ENCODE measurements around the gene PPHLN1.
"Not testable (repeated sequence)": the region's sequence is repeated elsewhere in the genome, so short reads cannot be mapped to it uniquely, and the experiment has no call there.

Gene PPHLN1

GRCh38 chr12:42362647-42363260 is 36.8 kb downstream of the PPHLN1 start:
- in situ Hi-C loops (cut with MboI; ENCODE audit: low sequenced_read_pairs), result no loop called here

- in situ Hi-C loops (cut with MboI; ENCODE audit: low sequenced_read_pairs), result no loop called here
These were observed 38.7 kb downstream of the PPHLN1 start for GRCh38 chr12:42364692-42365091.

DNA sequence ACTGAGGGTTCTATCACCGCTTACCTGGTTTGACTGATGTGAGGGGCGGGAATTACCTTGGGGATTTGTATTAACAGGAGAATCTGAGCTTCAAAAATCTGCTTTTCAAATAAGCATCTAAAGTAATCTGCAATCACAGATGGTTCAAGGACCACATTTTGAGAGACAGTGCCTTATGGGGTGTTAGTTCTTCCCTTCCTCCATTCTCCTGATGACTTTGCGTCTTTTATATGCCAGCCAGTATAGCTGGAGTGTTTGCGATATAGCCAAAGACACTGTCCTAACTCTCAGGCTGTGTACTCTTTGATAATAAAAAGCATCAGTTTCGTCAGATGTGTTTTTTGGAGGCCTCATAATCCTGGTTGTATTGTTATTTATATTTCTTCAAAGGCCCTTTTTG is 39.5 kb downstream of the PPHLN1 start:
- in situ Hi-C loops (cut with MboI; ENCODE audit: low sequenced_read_pairs), result no loop called here

GRCh38 chr12:42370013-42370412 is 44.0 kb downstream of the PPHLN1 start:
- in situ Hi-C loops (cut with MboI; ENCODE audit: low sequenced_read_pairs), result no loop called here

DNA sequence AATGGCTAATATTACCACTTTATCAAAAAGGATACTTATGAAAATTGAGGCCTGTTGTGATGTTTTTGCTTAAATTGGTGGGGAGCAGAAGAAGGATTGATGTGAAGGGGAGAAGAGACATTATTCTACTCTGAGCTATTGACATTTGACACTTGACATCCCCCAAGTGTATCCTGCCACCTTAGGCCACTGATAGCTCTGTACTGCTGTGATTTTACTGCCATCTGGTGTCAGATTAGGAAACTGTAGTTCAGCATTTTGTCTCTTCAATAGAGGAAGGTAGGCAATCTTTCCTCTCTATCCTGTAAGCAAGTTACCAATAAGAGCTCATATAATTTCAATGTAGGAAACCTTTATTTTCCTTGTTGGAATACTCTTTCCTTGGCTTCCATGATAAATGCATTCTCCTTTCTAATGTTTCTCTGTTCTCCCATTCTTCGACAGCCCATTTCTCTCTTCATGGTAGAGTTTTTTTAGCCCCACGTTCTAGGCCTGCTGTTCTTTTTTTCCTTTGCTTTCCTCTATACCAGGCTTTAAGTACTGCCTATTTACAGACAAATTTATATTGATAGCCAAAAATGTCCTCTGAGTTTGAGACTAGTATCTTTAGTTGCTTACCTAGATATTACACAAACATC is 46.3 kb downstream of the PPHLN1 start:
- in situ Hi-C loops (cut with MboI; ENCODE audit: low sequenced_read_pairs), result no loop called here

GRCh38 chr12:42373669-42374068 is 47.7 kb downstream of the PPHLN1 start:
- in situ Hi-C loops (cut with MboI; ENCODE audit: low sequenced_read_pairs), result no loop called here

- in situ Hi-C loops (cut with MboI; ENCODE audit: low sequenced_read_pairs), result no loop called here
These were observed 54.8 kb downstream of the PPHLN1 start for GRCh38 chr12:42380733-42381132.

GRCh38 chr12:42382013-42382696 is 56.2 kb downstream of the PPHLN1 start:
- in situ Hi-C loops (cut with MboI; ENCODE audit: low sequenced_read_pairs), result no loop called here

DNA sequence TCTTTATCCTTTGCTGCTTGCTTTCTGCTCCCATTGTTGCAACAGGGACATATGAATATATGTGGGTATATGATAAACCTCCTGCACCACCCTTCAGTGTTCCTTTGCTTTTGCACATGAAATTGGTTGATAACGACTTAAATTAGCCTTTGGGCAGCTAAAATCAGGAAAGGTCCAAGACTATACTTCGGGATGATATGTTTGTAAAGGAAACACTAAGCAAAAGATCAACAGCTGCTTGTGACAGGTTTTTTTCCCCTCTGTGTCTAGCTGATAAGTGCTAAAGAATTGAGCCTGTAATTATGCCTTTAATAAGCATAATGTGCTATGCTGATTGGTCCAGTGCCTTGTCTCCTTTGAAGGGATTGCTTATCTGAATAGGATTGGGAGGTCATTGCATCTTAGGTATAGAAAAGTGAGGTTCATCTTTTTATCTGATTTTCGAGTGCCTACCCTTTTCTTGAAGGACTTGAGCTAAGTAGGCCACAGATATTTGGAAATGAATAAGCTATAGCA is 59.4 kb downstream of the PPHLN1 start:
- in situ Hi-C loops (cut with MboI; ENCODE audit: low sequenced_read_pairs), result no loop called here

- in situ Hi-C loops (cut with MboI; ENCODE audit: low sequenced_read_pairs), result no loop called here
These were observed 60.3 kb downstream of the PPHLN1 start for GRCh38 chr12:42386308-42386707.

DNA sequence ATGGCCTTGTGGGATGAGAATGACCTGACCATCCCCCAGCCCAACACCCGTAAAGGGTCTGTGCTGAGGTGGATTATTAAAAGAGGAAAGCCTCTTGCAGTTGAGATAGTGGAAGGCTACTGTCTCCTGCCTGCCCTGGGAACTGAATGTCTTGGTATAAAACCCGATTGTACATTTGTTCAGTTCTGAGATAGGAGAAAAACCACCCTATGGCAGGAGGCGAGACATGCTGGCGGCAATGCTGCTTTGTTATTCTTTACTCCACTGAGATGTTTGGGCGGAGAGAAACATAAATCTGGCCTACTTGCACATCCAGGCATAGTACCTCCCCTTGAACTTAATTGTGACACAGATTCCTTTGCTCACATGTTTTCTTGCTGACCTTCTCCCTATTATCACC is 62.1 kb downstream of the PPHLN1 start:
- in situ Hi-C loops (cut with MboI; ENCODE audit: low sequenced_read_pairs), result not testable (repeated sequence)

GRCh38 chr12:42394429-42394828 is 68.5 kb downstream of the PPHLN1 start:
- in situ Hi-C loops (cut with MboI; ENCODE audit: low sequenced_read_pairs), result no loop called here

DNA sequence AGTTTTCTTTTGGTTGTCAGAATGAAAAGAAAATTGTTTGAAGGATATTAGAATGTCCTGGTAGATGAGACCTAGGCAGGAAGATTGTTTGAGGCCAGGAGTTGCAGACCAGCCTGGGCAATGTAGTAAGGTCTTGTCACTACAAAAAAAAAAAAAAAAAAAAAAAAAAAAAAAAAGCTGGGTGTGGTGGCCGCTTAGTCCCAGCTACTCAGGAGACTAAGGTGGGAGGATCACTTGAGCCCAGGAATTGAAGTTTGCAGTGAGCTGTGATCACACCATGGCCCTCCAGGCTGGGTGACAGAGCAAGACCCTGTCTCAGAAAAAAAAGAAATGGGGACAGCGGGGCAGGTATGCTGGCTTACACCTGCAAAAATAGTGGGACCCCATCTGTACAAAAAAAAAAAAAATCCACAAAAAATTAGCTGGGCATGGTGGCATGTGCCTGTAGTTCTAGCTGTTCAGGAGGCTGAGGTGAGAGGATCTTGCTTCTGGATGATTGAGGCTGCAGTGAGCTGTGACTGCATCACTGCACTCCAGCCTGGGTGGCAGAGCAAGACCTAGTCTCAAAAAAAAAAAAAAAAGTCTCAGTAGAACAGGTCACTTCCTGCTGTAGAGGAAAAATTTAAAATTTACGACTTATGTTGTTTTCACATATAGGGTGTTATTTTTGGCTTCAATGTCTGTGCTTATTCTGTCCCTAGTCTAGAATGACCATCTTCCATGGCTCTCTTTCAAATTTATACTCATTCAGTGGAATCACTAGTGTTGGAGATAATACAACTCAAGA is 70.7 kb downstream of the PPHLN1 start:
- in situ Hi-C loops (cut with MboI; ENCODE audit: low sequenced_read_pairs), result no loop called here

- in situ Hi-C loops (cut with MboI; ENCODE audit: low sequenced_read_pairs), result no loop called here
These were observed 76.9 kb downstream of the PPHLN1 start for GRCh38 chr12:42402821-42403411.

DNA sequence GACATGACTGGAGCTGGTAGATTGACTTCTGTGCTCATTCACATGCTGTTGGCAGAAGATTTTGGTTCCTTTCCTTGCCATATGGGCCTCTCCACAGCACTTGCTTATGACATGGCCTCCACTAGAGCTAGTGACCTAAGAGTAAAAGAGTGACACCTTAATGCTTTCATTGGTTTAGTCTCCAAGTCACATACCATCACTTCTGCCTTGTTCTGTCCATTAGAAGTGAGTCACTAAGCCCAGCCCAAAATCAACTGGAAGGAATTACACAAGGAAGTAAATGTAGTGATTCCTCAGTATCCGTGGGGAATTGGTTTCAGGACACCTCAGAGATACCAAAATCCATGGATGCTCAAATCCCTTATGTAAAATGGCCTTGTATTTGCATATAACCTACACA is 81.3 kb downstream of the PPHLN1 start:
- in situ Hi-C loops (cut with MboI; ENCODE audit: low sequenced_read_pairs), result no loop called here

DNA sequence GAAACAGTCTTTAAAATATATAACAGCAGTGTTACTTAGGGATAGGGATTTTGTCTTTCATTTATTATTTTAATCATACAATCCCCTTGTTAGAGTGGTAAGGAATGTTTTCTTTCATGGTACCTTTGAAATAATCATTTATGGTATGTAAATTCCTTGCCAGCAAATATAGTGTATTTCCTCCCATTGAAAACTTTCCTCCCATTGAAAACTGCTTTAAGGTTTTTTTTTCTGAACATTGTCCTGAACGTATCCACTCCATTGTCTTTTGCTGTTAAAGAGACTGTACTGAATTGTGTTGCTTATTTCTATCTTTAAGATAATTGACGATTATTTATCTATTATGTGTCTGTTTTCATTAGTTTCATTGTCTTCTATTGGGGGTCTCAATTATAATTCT is 83.5 kb downstream of the PPHLN1 start:
- in situ Hi-C loops (cut with MboI; ENCODE audit: low sequenced_read_pairs), result no loop called here

- in situ Hi-C loops (cut with MboI; ENCODE audit: low sequenced_read_pairs), result no loop called here
These were observed 84.4 kb downstream of the PPHLN1 start for GRCh38 chr12:42410340-42410739.

- in situ Hi-C loops (cut with MboI; ENCODE audit: low sequenced_read_pairs), result no loop called here
These were observed 94.4 kb downstream of the PPHLN1 start for GRCh38 chr12:42420395-42420794.

- in situ Hi-C loops (cut with MboI; ENCODE audit: low sequenced_read_pairs), result no loop called here
These were observed 96.1 kb downstream of the PPHLN1 start for GRCh38 chr12:42421844-42422779.

GRCh38 chr12:42422785-42423184 is 96.8 kb downstream of the PPHLN1 start:
- in situ Hi-C loops (cut with MboI; ENCODE audit: low sequenced_read_pairs), result no loop called here

Data from HL-60/S4 treated with phorbol 12-myristate 13-acetate at 8.2 ng/mL for 4 days and 3 days (cell line).